GM23338 (cell line): ENCODE measurements around the gene CNGA4. TPM values are rescaled to one million over a fixed set of nuclear protein-coding genes. Genes with fewer than 3 reads are reported as not detected.

Experiments
- ATAC-seq: fragments of 200-7000 bp; cut with Tn5 transposase; 3 replicates; pipeline ENCODE4 v1.9.1; 2020
- DNase-seq: peaks from one replicate; pipeline ENCODE4 v3.0.0-alpha.2; 2015; ENCODE audit warnings: low spot score
- H2AFZ ChIP-seq: fragments of 200-600 bp; sonication (generic); 2 replicates; pipeline ENCODE4 v1.8.0; 2016; ENCODE audit warnings: antibody characterized with exemption, mild to moderate bottlenecking, moderate library complexity
- H3F3A ChIP-seq: fragments of 200-600 bp; sonication (generic); replicated peaks from 2 replicates; pipeline ENCODE4 v1.8.0; 2017; ENCODE audit warnings: antibody characterized with exemption, mixed run types, low read depth
- H3K27ac ChIP-seq: fragments of 200-600 bp; sonication (generic); 2 replicates; pipeline ENCODE4 v1.6.1; 2016; ENCODE audit warnings: low read depth
- H3K27me3 ChIP-seq: fragments of 200-600 bp; sonication (generic); 2 replicates; pipeline ENCODE4 v1.8.0; 2016; ENCODE audit warnings: mild to moderate bottlenecking, mixed run types, moderate library complexity; ENCODE audit not compliant: insufficient read depth
- H3K36me3 ChIP-seq: fragments of 200-600 bp; sonication (generic); 2 replicates; pipeline ENCODE4 v1.8.0; 2016; ENCODE audit warnings: mild to moderate bottlenecking; ENCODE audit not compliant: insufficient read depth
- H3K4me1 ChIP-seq: fragments of 200-600 bp; sonication (generic); 2 replicates; pipeline ENCODE4 v1.8.0; 2016; ENCODE audit warnings: mild to moderate bottlenecking, moderate library complexity; ENCODE audit not compliant: insufficient read depth
- H3K4me2 ChIP-seq: fragments of 200-600 bp; sonication (generic); 2 replicates; pipeline ENCODE4 v1.7.1; 2017; ENCODE audit warnings: mixed run types
- H3K4me3 ChIP-seq: fragments of 200-600 bp; sonication (generic); 2 replicates; pipeline ENCODE4 v1.6.1; 2016; ENCODE audit warnings: mixed run types
- H3K79me2 ChIP-seq: fragments of 200-600 bp; sonication (generic); replicated peaks from 2 replicates; pipeline ENCODE4 v1.8.0; 2017; ENCODE audit warnings: mild to moderate bottlenecking; ENCODE audit not compliant: insufficient read depth
- H3K9me2 ChIP-seq: fragments of 200-600 bp; sonication (generic); 2 replicates; pipeline ENCODE4 v1.8.0; 2017; ENCODE audit not compliant: insufficient read depth
- H4K20me1 ChIP-seq: fragments of 200-600 bp; sonication (generic); replicated peaks from 2 replicates; pipeline ENCODE4 v1.8.0; 2017; ENCODE audit warnings: mild to moderate bottlenecking; ENCODE audit not compliant: insufficient read depth
- H3K27ac Mint-ChIP-seq: 2 replicates; pipeline ENCODE4 v1.8.0; 2020; ENCODE audit warnings: inconsistent platforms, mild to moderate bottlenecking, moderate library complexity, mixed read lengths
- H3K27me3 Mint-ChIP-seq: 3 replicates; pipeline ENCODE4 v1.8.0; 2022; ENCODE audit warnings: low read depth, mild to moderate bottlenecking, moderate library complexity, mixed read lengths, inconsistent platforms; ENCODE audit not compliant: insufficient read depth, poor library complexity
- H3K36me3 Mint-ChIP-seq: 3 replicates; pipeline ENCODE4 v1.8.0; 2021; ENCODE audit warnings: low read depth, mild to moderate bottlenecking, inconsistent platforms, moderate library complexity, mixed read lengths
- H3K4me1 Mint-ChIP-seq: 3 replicates; pipeline ENCODE4 v1.8.0; 2020; ENCODE audit warnings: mild to moderate bottlenecking, inconsistent platforms, mixed read lengths
- H3K4me3 Mint-ChIP-seq: 3 replicates; pipeline ENCODE4 v1.8.0; 2021; ENCODE audit warnings: moderate library complexity, mild to moderate bottlenecking, inconsistent platforms, mixed read lengths
- H3K9me3 Mint-ChIP-seq: 3 replicates; pipeline ENCODE4 v1.8.0; 2020; ENCODE audit warnings: moderate library complexity, mild to moderate bottlenecking, inconsistent platforms, mixed read lengths
- CREB1 ChIP-seq: fragments of 250-450 bp; sonication (Bioruptor Pico); IDR thresholded peaks from 2 replicates; pipeline ENCODE4 v1.5.0; 2020; ENCODE audit warnings: low read depth, mild to moderate bottlenecking, moderate library complexity
- CTCF ChIP-seq, 2 experiments: fragments of 200-600 bp in 1 of 2; sonication (generic) in 1 of 2; conservative IDR thresholded peaks; 2 replicates each; pipeline versions ENCODE4 v1.5.1 to v1.6.1; 2016 to 2017; ENCODE audit warnings: antibody characterized with exemption in 2 of 2, low read depth in 2 of 2, mild to moderate bottlenecking in 2 of 2, moderate library complexity in 1 of 2
- NANOG ChIP-seq: IDR thresholded peaks from 2 replicates; pipeline ENCODE4 v1.6.1; 2016; ENCODE audit warnings: antibody characterized with exemption, borderline replicate concordance
- POLR2AphosphoS5 ChIP-seq: IDR thresholded peaks from 2 replicates; pipeline ENCODE4 v1.6.1; 2016; ENCODE audit warnings: antibody characterized with exemption, low read depth
- STAT1 ChIP-seq: IDR thresholded peaks from one replicate; pipeline ENCODE4 v1.6.1; 2016; ENCODE audit warnings: antibody characterized with exemption; ENCODE audit not compliant: unreplicated experiment
- ZNF331 ChIP-seq: fragments of 250-450 bp; sonication (Bioruptor Pico); IDR thresholded peaks from 2 replicates; pipeline ENCODE4 v1.5.0; 2020; ENCODE audit warnings: low read depth, mild to moderate bottlenecking, moderate library complexity
- ZNF462 ChIP-seq: fragments of 250-450 bp; sonication (Bioruptor Pico); IDR thresholded peaks from 2 replicates; pipeline ENCODE4 v1.5.0; 2020; ENCODE audit warnings: mild to moderate bottlenecking, moderate library complexity
- polyA plus RNA-seq: library from polyadenylated mRNA; unstranded; fragments of >200 nt; fragmentation: Nextera tagmentation; extraction: Ambion mirVana; gene quantifications from 2 replicates; pipeline ENCODE4 v1.2.1, GENCODE V29; 2016
- total RNA-seq: library from RNA; depleted of rRNA; stranded (reverse); fragments of >200 nt; shearing (Covaris generic); gene quantifications from 2 replicates; pipeline ENCODE4 v1.2.3, GENCODE V29; 2014

Gene CNGA4
- total and polyA plus RNA-seq, 2 experiments from 2014 or later: 0.15 TPM; not detected in 1

DNA sequence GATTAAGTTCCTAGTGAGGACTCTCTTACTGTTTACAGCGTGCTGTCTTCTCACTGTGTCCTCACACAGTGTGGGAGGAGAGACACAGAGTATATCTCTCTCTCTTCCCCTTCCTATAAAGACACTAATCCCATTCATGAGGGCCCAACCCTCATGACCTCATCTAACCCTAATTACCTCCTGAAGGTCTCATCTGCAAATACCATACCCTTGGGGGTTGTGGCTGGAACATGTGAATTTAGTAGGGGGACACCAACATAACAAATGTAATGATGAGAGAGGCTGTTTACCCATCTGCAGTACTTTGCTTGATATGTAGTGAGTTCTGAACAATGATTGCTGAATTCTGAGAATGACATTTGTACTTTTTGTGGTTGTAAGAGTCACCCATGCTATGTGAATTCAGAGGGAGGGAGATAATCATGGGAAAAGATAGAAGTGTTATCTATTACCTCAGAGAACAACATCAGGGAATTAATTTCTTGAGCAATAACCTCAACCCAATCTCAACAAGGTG is 44.8 kb upstream of the CNGA4 start:
- no peak overlapping the region for H3K27ac ChIP-seq
- H3F3A ChIP-seq: no peaks in the 10 kb centered on the region
- no peaks in the 10 kb centered on the region for H4K20me1 ChIP-seq
- no peak overlapping the region for H3K4me3 ChIP-seq
- H3K27me3 Mint-ChIP-seq: no peaks in the 10 kb centered on the region
- H3K79me2 ChIP-seq: no peaks in the 10 kb centered on the region
- H3K27ac Mint-ChIP-seq: no peak overlapping the region
- no peaks in the 10 kb centered on the region for H3K4me1 Mint-ChIP-seq
- no peak overlapping the region for H3K4me2 ChIP-seq
- TF ChIP-seq ZNF331 (no peak), POLR2AphosphoS5 (no peak)
- no peaks in the 10 kb centered on the region for H3K9me3 Mint-ChIP-seq
- H3K36me3 ChIP-seq: no peaks in the 10 kb centered on the region
- H3K4me1 ChIP-seq: no peaks in the 10 kb centered on the region
- H3K9me2 ChIP-seq: no peaks in the 10 kb centered on the region
- no peaks in the 10 kb centered on the region for H3K36me3 Mint-ChIP-seq
- no peak for DNase-seq
- no peak for ATAC-seq
- H3K27me3 ChIP-seq: no peaks in the 10 kb centered on the region
- H3K4me3 Mint-ChIP-seq: no peak overlapping the region
- H2AFZ ChIP-seq: no peak overlapping the region

- no peaks in the 10 kb centered on the region for H3K9me3 Mint-ChIP-seq
- peaks cover 7% of the 10 kb centered on the region; the same call in 1 of the 2 replicates for H3K4me1 ChIP-seq
- no peaks in the 10 kb centered on the region for H3K36me3 Mint-ChIP-seq
- H3K4me2 ChIP-seq: no peak overlapping the region
- H3K27me3 ChIP-seq: no peaks in the 10 kb centered on the region
- H3K27me3 Mint-ChIP-seq: peaks cover 2% of the 10 kb centered on the region
- H3F3A ChIP-seq: no peaks in the 10 kb centered on the region
- ATAC-seq (no peak), DNase-seq (no peak)
- no peak overlapping the region for H3K27ac ChIP-seq
- no peak overlapping the region for H2AFZ ChIP-seq
- H3K9me2 ChIP-seq: no peaks in the 10 kb centered on the region
- no peaks in the 10 kb centered on the region for H3K79me2 ChIP-seq
- H3K27ac Mint-ChIP-seq: no peak overlapping the region
- no peaks in the 10 kb centered on the region for H3K36me3 ChIP-seq
- H3K4me3 Mint-ChIP-seq: no peak overlapping the region
- peaks cover 8% of the 10 kb centered on the region for H3K4me1 Mint-ChIP-seq
- no peak for TF ChIP-seq NANOG
- no peaks in the 10 kb centered on the region for H4K20me1 ChIP-seq
- no peak overlapping the region for H3K4me3 ChIP-seq
Observed at GRCh38 chr11:6196396-6196795, 42.5 kb upstream of the CNGA4 start.

GRCh38 chr11:6197466-6198200 is 41.3 kb upstream of the CNGA4 start:
- H3K27me3 ChIP-seq: no peaks in the 10 kb centered on the region
- no peak for ATAC-seq
- H3K36me3 Mint-ChIP-seq: no peaks in the 10 kb centered on the region
- no peak for DNase-seq
- H3K4me2 ChIP-seq: no peak overlapping the region
- no peak overlapping the region for H3K4me3 Mint-ChIP-seq
- H2AFZ ChIP-seq: no peak overlapping the region
- H3K9me3 Mint-ChIP-seq: no peaks in the 10 kb centered on the region
- no peak overlapping the region for H3K27ac ChIP-seq
- no peaks in the 10 kb centered on the region for H3K9me2 ChIP-seq
- peaks cover 2% of the 10 kb centered on the region for H3K27me3 Mint-ChIP-seq
- no peaks in the 10 kb centered on the region; the same call in 1 of the 2 replicates for H4K20me1 ChIP-seq
- no peaks in the 10 kb centered on the region for H3F3A ChIP-seq
- peaks cover 8% of the 10 kb centered on the region for H3K4me1 Mint-ChIP-seq
- no peak overlapping the region for H3K4me3 ChIP-seq
- H3K27ac Mint-ChIP-seq: no peak overlapping the region
- peaks cover 7% of the 10 kb centered on the region; the same call in 1 of the 2 replicates for H3K4me1 ChIP-seq
- H3K36me3 ChIP-seq: no peaks in the 10 kb centered on the region
- H3K79me2 ChIP-seq: no peaks in the 10 kb centered on the region
- TF ChIP-seq CREB1 (CRISPR knock-in tag): no peak
- no peak for TF ChIP-seq NANOG
- no peak for TF ChIP-seq STAT1
- no peak for TF ChIP-seq ZNF462
- TF ChIP-seq CTCF (conservative IDR thresholded peaks at IDR 0.05; ENCODE audit: low read depth in 2 of 2): no peak
